ENCODE results near the gene SFMBT2. TPM values are rescaled to one million over a fixed set of nuclear protein-coding genes. Genes with fewer than 3 reads are reported as not detected.

Gene SFMBT2
- total RNA-seq, 2 experiments from 2014 or later: 23.8 to 27.6 TPM

- Mint-ChIP-seq H3K9me3 (no peaks in the 10 kb centered on the region), H3K27ac (no peak overlapping the region), H3K36me3 (ENCODE audit: low read depth) (peaks cover 44% of the 10 kb centered on the region), H3K27me3 (no peaks in the 10 kb centered on the region), H3K4me1 (ENCODE audit: low read depth) (peaks cover 6% of the 10 kb centered on the region), H3K4me3 (no peak overlapping the region)
- intact Hi-C loops (cut with micrococcal nuclease): no loop called here
- no peak for ATAC-seq
- ChIA-PET CTCF (no interaction called here), POLR2A (no interaction called here)
- no peak for DNase-seq
- no peak for TF ChIP-seq CTCF (IDR thresholded peaks at IDR 0.05)
These were observed 201.4 kb downstream of the SFMBT2 start for GRCh38 chr10:7209458-7209857.

DNA sequence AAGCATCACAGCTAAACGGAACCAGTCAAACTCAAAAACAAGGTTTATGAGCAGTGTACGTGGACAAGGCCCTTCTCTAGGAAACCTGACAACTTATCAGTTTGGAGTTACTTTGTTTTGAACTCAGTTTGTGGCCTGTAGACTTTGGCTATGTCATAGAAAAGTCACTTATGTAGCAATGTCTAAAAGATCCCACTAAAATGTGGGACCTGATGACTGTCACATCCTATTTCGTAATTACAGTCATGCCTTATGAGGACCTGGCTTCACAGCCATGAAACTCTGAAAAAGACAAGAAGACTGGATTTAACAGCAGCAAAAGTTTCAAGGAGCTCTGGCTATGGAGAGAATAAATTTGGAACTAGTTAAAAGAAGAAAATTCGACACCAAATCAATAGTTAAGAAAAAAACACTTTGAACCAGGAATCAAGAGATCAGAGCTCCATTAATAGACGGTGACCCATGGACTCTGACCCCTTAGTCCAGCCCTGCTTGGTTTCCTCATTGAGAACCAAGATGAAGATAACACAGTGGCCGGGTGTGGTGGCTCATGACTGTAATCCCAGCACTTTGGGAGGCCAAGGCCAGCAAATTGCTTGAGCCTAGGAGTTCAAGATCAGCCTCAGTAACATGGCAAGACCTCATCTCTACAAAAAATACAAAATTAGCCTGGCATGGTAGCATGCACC lies 204.3 kb downstream of the SFMBT2 start:
- no peaks in the 10 kb centered on the region for H3K27me3 Mint-ChIP-seq
- ChIA-PET POLR2A (no interaction called here), CTCF (no interaction called here)
- no peak overlapping the region for H3K27ac Mint-ChIP-seq
- peaks cover 6% of the 10 kb centered on the region for H3K4me1 Mint-ChIP-seq (ENCODE audit: low read depth)
- intact Hi-C loops (cut with micrococcal nuclease): no loop called here
- H3K9me3 Mint-ChIP-seq: no peaks in the 10 kb centered on the region
- TF ChIP-seq CTCF (IDR thresholded peaks at IDR 0.05): no peak
- DNase-seq (no peak), ATAC-seq (no peak)
- H3K4me3 Mint-ChIP-seq: no peak overlapping the region
- H3K36me3 Mint-ChIP-seq (ENCODE audit: low read depth): peaks cover 36% of the 10 kb centered on the region

- ATAC-seq: no peak
- Mint-ChIP-seq H3K27me3 (no peaks in the 10 kb centered on the region), H3K27ac (no peak overlapping the region), H3K4me3 (no peak overlapping the region), H3K36me3 (ENCODE audit: low read depth) (peaks cover 44% of the 10 kb centered on the region), H3K4me1 (ENCODE audit: low read depth) (peaks cover 6% of the 10 kb centered on the region), H3K9me3 (no peaks in the 10 kb centered on the region)
- ChIA-PET POLR2A (no interaction called here), CTCF (no interaction called here)
- no peak for DNase-seq
- intact Hi-C loops (cut with micrococcal nuclease): no loop called here
- no peak for TF ChIP-seq CTCF (IDR thresholded peaks at IDR 0.05)
These were observed 205.2 kb downstream of the SFMBT2 start for GRCh38 chr10:7205656-7206055.

DNA sequence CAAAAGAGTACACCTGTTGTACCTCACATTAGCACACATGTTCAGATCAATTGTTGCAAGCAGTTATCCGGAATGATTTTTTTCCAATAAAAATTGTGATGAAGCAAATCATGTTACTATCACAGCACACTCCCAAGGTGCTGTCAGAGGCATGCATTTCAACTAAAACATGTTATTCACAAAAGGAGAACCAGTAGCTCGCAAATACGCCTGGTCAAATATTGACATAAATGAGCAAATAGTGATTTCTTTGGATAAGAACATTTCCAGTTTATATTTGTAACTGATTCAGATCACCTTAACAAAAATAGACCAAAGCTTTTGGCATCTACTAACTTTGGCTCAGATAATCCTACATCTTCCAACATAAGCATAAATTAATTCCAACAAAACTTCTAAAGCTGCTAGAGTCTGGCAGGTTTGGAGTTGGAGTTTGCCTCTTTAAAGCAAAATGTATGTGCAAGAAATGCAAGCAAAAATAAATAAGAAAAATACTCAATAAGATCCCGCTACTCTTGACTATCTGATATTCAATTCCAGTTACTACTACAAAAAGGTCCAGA lies 208.0 kb downstream of the SFMBT2 start:
- POLR2A ChIA-PET: no interaction called here
- intact Hi-C loops (cut with micrococcal nuclease): no loop called here
- ATAC-seq (no peak), DNase-seq (no peak)
- Mint-ChIP-seq H3K27ac (no peak overlapping the region), H3K4me1 (ENCODE audit: low read depth) (peaks cover 3% of the 10 kb centered on the region), H3K36me3 (ENCODE audit: low read depth) (peaks cover 54% of the 10 kb centered on the region), H3K4me3 (no peak overlapping the region), H3K9me3 (no peaks in the 10 kb centered on the region), H3K27me3 (no peaks in the 10 kb centered on the region)
- no peak for TF ChIP-seq CTCF (IDR thresholded peaks at IDR 0.05)
- CTCF ChIA-PET: no interaction called here

- Mint-ChIP-seq H3K36me3 (ENCODE audit: low read depth) (peaks cover 72% of the 10 kb centered on the region), H3K27ac (no peak overlapping the region), H3K4me3 (no peak overlapping the region), H3K4me1 (ENCODE audit: low read depth) (peaks cover 21% of the 10 kb centered on the region), H3K9me3 (peaks cover 20% of the 10 kb centered on the region), H3K27me3 (no peaks in the 10 kb centered on the region)
- DNase-seq (no peak), ATAC-seq (no peak)
- intact Hi-C loops (cut with micrococcal nuclease): no loop called here
- ChIA-PET CTCF (interaction anchor here (0.8 kb wide), 2 partner anchors 9 to 77 kb away, joined by 3 read pairs; no protein-coding TSS in a partner anchor), POLR2A (no interaction called here)
- no peak for TF ChIP-seq CTCF (IDR thresholded peaks at IDR 0.05)
These were observed 211.6 kb downstream of the SFMBT2 start for GRCh38 chr10:7199152-7199760.
